ENCODE results near the gene ATXN1L.
"Not testable (repeated sequence)": the region's sequence is repeated elsewhere in the genome, so short reads cannot be mapped to it uniquely, and the experiment has no call there.

ATXN1L gene, protein sequence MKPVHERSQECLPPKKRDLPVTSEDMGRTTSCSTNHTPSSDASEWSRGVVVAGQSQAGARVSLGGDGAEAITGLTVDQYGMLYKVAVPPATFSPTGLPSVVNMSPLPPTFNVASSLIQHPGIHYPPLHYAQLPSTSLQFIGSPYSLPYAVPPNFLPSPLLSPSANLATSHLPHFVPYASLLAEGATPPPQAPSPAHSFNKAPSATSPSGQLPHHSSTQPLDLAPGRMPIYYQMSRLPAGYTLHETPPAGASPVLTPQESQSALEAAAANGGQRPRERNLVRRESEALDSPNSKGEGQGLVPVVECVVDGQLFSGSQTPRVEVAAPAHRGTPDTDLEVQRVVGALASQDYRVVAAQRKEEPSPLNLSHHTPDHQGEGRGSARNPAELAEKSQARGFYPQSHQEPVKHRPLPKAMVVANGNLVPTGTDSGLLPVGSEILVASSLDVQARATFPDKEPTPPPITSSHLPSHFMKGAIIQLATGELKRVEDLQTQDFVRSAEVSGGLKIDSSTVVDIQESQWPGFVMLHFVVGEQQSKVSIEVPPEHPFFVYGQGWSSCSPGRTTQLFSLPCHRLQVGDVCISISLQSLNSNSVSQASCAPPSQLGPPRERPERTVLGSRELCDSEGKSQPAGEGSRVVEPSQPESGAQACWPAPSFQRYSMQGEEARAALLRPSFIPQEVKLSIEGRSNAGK

DNA sequence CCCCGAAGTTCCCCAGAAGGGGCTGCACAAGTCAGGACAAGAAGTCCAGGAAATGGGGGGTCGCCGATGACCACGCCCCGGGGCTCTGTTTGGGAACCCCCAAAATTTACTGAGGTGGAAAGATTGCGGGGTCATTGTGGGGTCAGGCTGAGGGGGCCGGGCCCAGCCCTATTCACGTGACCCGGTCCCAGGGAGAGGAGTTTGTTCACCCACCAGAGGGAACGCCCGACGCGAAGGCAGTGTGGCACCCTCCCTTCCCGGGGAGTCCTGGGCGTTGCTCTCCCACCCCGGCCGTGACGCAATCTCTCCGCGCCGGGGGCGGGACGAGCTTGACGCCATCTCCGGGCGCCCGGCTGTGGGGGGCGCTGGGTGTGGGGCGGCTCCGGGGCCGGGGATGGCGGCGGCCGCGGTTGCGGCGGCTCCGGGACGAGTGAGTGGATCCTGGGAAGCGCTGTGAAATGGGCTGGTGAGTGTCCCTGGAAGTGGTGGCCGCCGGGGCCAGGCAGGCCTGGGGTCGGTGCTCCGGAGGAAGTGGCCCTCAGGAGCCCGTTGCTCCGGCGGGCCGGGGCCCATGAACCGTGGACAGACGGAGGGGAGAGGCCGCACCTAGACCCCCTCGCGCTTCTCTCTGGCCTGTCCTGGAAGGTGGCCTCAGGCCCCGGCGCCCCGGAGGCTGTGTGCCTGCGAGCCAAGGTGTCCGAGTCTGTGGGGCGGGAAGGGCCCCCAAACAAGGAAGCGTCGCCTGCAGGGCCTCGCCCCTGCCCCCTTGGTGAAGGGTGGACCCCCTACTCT, at the start of gene ATXN1L:
TSS of gene ATXN1L (plus strand) at position 338 of the 792 bp plus-strand sequence. CDS start 3,765 bp downstream, outside the sequence.
- peak; percentile 94 for DNase-seq

DNA sequence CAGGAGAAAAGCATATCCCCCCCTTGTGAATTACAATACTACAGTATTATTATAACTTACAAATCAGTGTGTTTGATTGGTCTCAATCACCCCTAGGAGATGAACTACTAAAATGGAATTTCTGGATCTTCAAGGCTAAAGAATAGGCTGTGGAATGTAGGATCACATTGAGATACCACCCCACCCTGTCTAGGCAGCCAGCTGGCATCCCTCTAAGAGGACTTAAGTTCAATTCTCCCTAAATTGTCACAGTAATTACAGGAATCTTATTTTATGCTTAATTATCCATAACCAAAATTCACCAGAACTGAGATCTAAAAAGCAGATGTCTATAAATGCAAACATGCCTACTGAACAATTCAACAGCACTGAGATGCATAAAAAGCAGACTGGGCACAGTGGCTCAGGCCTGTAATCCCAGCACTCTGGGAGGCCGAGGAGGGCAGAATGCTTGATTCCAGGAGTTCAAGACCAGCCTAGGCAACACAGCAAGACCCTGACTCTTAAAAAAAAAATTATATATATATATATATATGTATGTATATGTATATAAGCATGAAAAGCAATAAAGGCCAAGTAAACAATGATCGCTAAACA, 49.2 kb upstream of the ATXN1L start:
- DNase-seq: no peak

DNA sequence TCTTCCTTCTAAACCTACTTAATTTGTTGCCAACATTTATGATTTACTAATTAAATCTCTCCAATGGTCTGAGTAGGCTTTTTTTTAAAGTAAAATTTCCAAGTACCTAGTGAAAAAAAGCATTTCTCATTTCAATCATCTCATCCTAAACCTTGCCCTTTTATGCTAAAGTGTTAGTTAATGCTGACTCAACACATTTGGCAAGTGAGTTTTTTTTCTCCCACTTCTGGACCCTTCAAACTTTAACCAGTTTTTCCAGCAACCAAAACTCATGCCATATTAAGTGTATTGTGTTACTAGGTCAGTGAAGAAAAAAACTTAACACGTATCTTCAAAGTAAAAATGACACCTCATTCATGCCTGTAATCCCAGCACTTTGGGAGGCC, 42.5 kb upstream of the ATXN1L start:
- no peak for DNase-seq

DNA sequence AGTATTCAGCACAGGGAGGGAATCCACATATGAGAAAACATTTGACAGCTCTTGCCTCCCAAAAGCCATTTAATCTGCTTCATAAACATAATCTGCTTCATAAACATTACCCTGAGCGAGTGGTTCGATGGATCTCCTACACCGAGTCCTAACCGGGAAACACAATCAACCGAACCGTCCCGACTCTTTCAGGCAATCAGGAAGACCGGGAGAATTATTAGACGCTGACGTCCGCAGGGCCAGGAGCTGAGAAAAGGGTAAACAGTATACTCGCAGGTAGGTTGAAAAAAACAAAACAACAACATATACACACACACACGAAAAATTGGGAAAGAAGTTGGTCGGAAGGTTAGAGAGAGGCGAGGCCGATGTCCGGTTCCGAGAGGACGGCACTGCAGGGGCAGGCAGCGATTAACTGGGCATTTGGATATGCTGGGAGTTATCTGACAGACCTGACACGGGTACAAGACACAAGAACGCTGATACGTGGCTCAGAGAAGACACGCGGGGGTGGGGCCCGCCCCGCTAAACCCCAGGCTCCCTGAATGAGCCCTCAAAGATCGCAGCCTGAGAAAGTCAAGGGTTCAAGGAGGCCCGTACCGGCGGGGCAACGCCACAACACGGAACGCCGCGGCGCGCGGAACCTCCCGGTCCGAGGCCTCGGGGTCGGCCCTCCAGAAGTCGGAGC, 37.7 kb upstream of the ATXN1L start:
- no peak for DNase-seq

DNA sequence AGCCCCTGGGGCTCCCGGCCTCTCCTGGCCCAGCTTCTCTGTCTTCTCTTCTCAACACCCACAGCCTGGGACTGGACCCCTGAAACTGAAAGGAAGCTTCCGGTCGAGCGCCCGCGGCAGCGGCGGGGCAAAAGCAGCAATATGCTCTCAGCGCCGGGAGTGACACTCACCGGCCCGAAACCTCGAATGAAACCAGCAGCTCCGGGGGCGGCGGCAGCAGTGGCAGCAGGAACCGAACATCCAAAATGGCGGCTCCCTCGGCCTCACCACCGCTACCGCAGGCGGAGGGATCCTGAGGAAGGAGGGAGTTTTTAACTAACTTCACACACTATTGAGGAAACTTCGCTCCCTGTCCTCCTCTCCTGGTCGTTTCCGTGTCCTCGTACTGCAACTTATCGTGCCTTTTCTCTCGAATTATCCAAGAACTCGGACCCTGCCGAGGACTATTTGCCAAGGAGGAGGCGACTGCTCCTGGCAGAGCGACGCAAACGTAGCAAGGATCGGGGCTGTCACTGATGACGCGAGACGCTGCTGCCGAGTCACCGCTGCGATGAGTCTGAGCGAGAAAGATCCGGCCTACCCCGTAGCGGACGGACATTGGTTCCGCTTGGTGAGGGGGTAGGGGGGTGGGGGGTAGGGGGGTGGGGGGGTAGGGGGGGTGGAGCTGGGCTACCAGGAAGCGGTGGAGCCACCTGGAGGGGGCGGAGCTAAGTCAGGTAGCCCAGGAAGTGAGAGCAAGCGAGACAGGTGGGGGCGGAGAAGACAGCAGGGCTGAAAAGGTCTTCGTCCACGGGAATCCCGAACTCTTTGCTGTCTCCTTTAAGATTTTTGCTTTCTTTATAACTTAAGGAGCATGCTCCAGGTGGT, 37.0 kb upstream of the ATXN1L start, which contains the start of gene AP1G1:
TSS of gene AP1G1 (minus strand) at position 242 of the 867 bp plus-strand sequence. CDS start 19,355 bp downstream, outside the sequence.
- DNase-seq: peak; percentile 96

DNA sequence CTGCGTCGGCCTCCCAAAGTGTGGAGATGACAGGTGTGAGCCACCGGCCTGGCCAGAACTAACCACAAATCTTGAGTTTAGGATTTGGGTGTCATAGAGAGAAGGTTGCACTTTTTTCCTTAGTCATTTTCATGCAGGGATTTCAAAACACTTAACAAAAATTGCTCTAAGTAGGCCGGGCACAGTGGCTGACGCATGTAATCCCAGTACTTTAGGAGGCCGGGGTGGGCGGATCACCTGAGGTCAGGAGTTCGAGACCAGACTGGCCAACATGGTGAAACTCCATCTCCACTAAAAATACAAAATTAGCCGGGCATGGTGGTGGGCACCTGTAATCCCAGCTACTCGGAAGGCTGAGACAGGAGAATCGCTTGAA, 35.6 kb upstream of the ATXN1L start:
- DNase-seq: not testable (repeated sequence)

DNA sequence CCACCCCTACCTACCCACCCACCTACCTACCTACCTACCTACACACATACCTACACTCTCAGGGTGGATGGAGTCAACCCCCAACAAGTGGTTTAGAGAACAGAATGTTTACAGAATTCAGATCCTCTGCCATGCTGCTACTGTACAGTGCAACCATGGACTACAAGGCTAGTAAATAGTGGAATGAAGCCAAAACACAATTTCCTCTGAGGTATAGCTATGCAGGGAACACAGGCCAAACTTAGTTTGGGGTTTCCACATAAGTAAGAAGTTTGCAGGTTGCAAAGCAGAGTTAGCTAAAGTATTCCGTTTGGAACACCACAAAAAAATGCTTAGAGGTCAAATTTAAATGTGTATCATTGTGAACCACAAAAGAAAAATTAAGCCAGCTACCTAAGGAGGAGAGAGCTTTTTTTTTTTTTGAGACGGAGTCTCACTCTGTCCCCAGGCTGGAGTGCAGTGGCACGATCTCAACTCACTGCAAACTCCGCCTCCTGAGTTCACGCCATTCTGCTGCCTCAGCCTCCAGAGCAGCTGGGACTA, 34.4 kb upstream of the ATXN1L start:
- DNase-seq: no peak

DNA sequence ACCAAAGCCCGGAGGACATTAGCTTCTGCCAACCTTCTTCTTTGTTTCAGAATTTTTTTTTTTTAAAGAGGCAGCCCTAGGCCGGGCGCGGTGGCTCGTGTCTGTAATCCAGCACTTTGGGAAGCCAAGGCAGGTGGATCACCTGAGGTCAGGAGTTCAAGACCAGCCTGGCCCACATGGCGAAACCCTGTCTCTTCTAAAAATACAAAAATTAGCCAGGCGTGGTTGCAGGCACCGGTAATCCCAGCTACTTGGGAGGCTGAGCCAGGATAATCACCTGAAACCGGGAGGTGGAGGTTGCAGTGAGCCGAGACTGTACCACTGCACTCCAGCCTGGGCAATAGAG, 28.6 kb upstream of the ATXN1L start:
- DNase-seq: not testable (repeated sequence)

DNA sequence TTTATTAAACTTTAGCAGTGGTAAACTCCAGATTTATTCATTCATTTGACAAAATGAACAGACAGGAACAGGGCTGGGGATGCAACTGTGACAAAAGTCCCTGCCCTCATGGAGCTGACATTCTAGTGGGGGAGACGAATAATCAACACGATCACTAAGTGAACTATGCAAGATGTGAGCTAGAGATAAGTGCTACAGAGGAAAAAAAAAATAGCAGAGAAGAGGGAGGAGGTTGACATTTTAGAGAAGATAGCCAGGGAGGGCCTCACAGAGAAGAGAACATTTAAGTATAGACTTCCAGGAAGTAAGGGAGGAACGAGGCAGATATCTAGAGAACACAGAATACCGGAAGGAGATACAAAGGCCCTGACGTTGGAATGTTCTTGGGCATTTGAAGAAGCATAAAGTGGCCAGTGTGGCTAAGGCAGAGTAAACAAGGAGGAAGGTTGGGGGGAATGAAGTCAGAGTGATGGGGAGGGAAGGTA, 19.2 kb upstream of the ATXN1L start:
- DNase-seq: no peak

DNA sequence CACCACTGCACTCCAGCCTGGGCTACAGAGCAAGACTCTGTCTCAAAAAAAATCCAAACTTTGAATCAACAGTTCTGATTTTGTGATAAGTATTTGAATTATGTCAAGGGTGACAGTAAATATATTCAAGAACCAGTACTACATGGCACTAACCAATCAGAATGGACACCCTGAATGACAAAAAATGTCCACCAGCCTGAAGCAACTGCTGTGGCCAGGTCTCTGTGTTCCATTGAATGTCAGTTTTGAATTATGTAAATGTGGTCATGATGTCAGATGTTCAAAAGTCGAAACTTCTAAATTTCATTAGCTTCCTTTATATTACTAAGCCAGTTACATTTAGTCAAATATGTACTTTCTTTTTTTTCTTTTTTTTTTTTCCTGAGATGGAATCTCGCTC, 15.4 kb upstream of the ATXN1L start:
- DNase-seq: no peak

DNA sequence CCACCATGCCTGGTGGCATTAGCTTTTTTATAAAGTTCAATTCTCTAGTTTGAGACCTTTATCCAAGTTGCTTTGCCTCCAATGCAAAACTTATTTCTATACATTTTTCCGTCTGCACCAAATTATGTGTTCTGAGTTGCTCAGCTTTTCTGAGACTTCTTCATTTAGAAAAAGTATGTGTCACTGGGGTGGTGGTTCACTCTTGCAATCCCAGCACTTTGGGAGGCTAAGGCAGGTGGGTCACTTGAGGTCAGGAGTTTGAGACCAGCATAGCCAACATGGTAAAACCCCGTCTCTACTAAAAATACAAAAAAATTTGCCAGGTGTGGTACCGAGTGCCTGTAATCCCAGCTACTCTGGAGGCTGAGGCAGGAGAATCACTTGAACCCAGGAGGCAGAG, 14.1 kb upstream of the ATXN1L start:
- not testable (repeated sequence) for DNase-seq

DNA sequence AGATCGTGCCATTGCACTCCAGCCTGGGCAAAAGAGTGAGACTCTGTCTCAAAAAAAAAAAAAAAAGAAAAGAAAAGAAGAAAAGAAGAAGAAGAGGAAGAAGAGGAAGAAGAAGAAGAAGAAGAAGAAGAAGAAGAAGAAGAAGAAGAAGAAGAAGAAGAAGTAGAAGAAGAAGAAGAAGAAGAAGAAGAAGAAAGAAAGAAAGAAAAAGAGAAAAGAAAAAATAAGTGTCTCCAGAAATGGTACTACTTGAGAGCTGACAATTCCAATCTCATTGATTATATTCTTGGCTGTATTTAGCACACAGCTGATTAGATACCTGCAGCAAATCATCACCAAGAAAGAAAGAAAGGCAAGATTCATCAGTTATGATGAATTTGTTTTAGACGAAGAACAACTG, 13.7 kb upstream of the ATXN1L start:
- not testable (repeated sequence) for DNase-seq

DNA sequence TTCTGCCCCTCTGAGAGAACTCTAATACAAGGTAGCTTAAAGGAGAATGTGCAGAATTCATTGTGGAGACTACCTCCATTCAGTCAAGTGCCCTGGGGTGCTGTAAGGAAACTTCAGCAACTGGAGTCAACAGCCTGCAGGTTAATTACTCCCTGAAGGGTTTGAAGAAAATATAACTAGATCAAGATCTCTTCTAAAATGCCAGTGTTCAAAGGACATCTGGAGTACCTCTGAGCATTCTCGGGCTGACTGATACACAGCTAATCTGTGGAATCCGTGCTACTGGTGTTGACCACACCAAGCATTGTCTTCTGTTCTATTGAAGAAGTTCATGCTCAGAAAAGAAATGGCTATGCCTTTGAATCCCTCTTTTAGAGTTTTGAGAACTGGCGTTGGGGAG, 11.5 kb upstream of the ATXN1L start:
- DNase-seq: no peak

DNA sequence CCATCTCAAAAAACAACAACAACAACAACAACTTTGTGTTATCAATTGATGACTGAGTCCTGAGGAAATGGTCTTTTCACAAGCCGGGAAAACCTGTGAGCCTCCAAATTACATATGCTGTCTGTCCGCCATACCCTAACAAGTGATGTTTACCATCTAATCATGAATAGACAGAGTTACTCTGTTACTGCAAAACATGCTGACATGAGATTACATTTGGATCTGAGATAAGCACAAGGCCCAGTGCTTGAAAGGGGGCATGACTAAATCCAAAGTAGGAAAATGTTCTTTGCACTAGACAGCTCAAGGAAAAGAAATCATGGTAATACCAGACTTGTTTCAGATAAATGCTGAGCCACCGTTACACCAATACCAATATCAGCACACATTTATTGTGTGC, 8.6 kb upstream of the ATXN1L start:
- no peak for DNase-seq

DNA sequence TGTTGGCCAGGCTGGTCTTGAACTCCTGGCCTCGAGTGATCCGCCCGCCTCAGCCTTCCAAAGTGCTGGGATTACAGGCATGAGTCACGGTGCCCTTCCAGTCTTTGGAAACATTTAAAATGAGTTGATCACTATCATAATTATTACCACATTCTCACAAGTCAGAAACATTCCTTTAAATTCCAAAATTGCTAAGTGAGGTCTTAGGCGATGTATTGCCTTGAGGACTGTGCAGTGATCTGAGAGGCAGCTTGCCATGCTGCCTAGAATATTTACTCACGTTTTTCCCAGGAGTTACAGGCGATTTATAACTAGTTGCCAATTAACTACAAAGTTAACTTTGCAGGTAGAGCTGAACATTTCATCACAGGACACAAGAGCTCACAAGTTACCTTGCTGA, 5.7 kb upstream of the ATXN1L start:
- no peak for DNase-seq

DNA sequence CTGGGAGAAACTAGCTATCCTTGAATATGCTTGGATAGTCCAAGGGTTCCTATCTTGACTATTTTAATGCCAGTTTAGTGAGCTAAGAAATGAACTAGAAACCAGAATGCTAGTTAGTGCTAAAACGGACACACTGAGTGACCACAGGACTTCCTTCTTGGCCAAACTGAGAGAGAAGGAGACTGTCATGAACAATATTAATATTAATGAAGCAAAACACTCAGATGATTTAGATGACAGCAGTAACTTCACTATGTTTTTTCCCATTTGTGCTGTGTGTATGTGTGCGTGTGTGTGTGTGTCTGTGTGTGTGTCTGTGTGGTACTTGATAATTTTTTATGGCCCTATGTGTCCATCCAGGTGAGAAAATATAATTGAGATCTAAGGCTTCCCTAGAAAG, 2.2 kb upstream of the ATXN1L start:
- DNase-seq: no peak

DNA sequence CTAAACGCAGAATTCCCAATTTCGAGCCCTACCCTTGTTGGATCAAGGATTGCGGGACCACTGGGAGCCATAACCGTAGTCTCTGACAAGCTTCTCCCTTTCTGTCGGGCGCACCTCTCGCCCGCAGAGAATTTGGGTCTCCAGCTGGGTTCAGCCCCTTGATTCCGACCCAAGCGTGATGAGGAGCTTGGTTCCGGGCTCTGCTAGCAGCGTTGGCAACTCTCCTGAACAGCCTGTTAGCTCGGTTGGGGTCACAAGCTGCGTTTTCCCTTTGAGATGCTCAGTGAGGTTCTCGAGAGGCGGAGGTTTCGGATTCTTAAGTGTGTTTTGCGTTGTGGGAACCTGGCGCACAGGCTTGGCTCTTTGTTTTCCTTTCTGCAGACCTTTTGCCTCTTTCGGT, 655 bp downstream of the ATXN1L start:
- DNase-seq: no peak

DNA sequence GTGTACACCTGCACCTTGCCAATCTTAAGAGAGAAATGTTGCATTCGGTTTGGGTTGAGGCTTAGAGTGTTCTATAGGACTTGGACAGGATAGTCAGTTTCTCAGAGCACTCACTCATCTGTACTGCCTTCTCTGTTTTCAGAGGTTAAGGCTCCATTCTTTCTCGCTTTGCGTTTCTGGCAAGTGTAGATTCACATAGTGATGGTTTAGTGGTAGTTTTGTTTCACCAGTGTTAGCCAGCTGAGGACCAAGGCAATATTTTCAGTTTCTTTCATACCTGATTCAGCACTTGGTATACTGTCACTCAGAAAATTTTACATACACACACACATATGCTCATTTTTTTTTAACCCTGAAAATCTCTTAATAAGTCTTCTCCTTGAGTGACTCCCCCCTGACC, 1.3 kb downstream of the ATXN1L start:
- no peak for DNase-seq

DNA sequence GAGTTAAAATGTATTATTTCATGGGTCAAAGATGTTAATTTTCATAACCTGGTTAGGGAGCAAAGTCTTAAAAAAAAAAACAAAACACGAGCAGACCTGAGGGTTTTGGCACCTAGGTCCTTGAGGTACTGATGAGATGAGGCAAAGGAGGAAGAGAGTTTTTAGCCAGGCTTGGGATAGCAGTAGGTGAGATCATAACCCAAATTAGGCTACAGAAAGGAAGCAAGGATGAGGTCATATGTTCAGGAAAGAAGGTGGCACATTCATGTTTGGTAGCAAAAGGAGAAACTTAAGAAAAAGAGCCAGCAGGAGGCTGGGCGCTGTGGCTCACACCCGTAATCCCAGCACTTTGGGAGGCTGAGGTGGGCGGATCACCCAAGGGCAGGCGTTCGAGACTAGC, 2.8 kb downstream of the ATXN1L start:
- no peak for DNase-seq

DNA sequence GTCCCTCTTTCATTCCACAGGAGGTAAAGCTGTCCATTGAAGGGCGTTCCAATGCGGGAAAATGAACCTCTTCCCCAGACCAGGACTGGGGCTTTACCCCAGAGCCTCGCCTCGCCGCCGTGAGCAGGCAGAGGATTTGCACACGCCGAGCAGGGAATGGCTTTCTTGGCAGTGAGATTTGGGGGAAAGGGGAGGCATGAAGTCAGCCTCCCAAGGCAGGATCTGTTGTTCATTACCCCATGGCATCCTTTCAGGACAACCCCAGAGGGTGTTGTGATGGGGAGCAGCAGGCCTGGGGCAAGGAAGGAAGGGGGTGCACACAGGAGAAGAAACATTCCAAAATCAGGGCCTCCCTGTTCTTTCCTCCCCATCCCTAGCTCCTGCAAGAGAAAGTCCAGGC, 6.0 kb downstream of the ATXN1L start:
- no peak for DNase-seq

DNA sequence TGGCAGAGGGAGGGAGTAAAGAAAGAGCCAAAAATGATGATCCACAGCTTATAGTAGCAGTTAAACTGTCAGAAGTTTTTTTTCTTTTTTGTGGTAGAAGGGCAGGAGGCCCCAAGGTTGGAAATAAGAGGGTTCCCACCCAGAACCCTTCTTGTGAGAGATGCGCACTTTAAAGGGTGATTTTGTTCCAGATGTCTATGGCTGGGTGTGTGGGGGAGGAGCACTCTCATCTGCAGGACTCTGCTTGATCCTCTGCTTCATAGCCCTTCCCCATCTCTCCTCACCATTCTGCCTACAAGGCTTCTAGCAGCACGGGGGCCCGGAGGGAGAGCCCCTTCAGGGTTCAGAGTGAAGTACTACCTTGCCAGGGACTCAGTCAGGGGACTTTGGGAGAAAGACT, 6.4 kb downstream of the ATXN1L start:
- no peak for DNase-seq
